Measurements from ENCODE around the gene ALKBH6.
"Not testable (repeated sequence)": the region's sequence is repeated elsewhere in the genome, so short reads cannot be mapped to it uniquely, and the experiment has no call there.

The ALKBH6 gene

GRCh38 chr19:36014012-36014924 is at the start of gene ALKBH6:
TSS of gene ALKBH6 (minus strand) at chr19:36014213. CDS start at chr19:36013397, 816 bp downstream.
- DNase-seq (ENCODE audit: low spot score): peak; percentile 98

GRCh38 chr19:36061367-36061766 is 47.4 kb upstream of the ALKBH6 start:
- DNase-seq (ENCODE audit: low spot score): no peak

GRCh38 chr19:36060430-36060829 is 46.4 kb upstream of the ALKBH6 start:
- DNase-seq (ENCODE audit: low spot score): peak; percentile 81

GRCh38 chr19:36059180-36059910 is 45.3 kb upstream of the ALKBH6 start:
- DNase-seq (ENCODE audit: low spot score): no peak

- DNase-seq (ENCODE audit: low spot score): no peak
Measured at GRCh38 chr19:36058481-36059179, 44.6 kb upstream of the ALKBH6 start.

GRCh38 chr19:36054733-36055686 is 41.0 kb upstream of the ALKBH6 start, which contains the start of gene WDR62:
TSS of gene WDR62 (plus strand) at chr19:36054897. CDS start at chr19:36054972, 75 bp downstream.
- peak; percentile 97 for DNase-seq (ENCODE audit: low spot score)

- DNase-seq (ENCODE audit: low spot score): peak; percentile 99
Measured at GRCh38 chr19:36054119-36054732, 40.2 kb upstream of the ALKBH6 start, which contains the start of gene THAP8. TSS of gene THAP8 (minus strand) at chr19:36054285. CDS start at chr19:36054217, 68 bp downstream.

GRCh38 chr19:36051637-36052036 is 37.6 kb upstream of the ALKBH6 start:
- no peak for DNase-seq (ENCODE audit: low spot score)

GRCh38 chr19:36051236-36051635 is 37.2 kb upstream of the ALKBH6 start:
- no peak for DNase-seq (ENCODE audit: low spot score)

GRCh38 chr19:36049080-36049698 is 35.2 kb upstream of the ALKBH6 start:
- DNase-seq (ENCODE audit: low spot score): no peak

- DNase-seq (ENCODE audit: low spot score): no peak
Measured at GRCh38 chr19:36047835-36048234, 33.8 kb upstream of the ALKBH6 start.

GRCh38 chr19:36046443-36047050 is 32.5 kb upstream of the ALKBH6 start:
- DNase-seq (ENCODE audit: low spot score): no peak

GRCh38 chr19:36043952-36044351 is 29.9 kb upstream of the ALKBH6 start:
- no peak for DNase-seq (ENCODE audit: low spot score)

- peak; percentile 62 for DNase-seq (ENCODE audit: low spot score)
Measured at GRCh38 chr19:36041831-36042230, 27.8 kb upstream of the ALKBH6 start.

GRCh38 chr19:36041092-36041491 is 27.1 kb upstream of the ALKBH6 start:
- not testable (repeated sequence) for DNase-seq (ENCODE audit: low spot score)

- no peak for DNase-seq (ENCODE audit: low spot score)
Measured at GRCh38 chr19:36040495-36040894, 26.5 kb upstream of the ALKBH6 start.

GRCh38 chr19:36032251-36033104 is 18.5 kb upstream of the ALKBH6 start, which contains the start of gene CLIP3:
TSS of gene CLIP3 (minus strand) at chr19:36032873. CDS start at chr19:36032357, 516 bp downstream.
- DNase-seq (ENCODE audit: low spot score): peak; percentile 99

- DNase-seq (ENCODE audit: low spot score): no peak
Measured at GRCh38 chr19:36031308-36031707, 17.3 kb upstream of the ALKBH6 start.
